HS-27A (cell line): ENCODE measurements around the gene TLX2.

Experiments used
- DNase-seq: peaks from one replicate; pipeline ENCODE4 v3.0.0-alpha.2; 2012; ENCODE audit warnings: low read depth, missing footprints

The TLX2 gene

DNA sequence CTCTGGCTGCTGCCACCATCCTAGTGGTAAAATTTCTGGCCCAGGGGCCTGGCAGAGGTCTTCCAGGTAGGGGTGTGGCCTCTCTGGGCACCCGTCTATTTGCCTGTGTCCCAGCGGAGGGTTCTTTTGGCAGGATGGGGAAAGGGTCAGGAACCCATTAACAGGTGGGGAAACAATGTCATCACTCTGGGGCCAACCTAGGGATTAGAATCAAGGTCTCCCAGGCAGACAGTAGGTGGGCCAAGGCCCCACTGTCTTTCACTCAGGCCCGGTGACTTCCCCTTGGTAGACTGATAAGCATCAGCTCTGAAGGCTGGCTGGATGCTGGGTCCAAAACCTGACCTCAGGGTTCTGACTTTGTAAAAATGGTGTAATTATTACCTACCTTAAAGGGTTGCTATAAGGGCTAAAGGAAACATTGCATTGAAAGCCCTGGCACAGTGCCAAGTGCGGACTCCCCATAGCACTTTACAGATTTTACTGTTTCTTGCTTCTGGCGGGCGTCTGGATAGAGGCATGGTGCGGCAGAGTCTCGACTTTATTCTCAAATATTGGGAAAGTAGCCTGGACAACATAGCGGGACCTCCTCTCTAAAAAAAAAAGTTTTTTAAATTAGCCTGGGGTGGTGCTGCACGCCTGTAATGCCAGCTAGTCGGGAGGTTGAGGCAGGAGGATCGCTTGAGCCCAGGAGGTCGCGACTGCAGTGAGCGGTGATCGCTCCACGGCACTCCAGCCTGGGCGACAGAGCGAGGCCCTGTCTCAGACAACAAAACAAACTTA is 17.1 kb upstream of the TLX2 start:
- no peak for DNase-seq

DNA sequence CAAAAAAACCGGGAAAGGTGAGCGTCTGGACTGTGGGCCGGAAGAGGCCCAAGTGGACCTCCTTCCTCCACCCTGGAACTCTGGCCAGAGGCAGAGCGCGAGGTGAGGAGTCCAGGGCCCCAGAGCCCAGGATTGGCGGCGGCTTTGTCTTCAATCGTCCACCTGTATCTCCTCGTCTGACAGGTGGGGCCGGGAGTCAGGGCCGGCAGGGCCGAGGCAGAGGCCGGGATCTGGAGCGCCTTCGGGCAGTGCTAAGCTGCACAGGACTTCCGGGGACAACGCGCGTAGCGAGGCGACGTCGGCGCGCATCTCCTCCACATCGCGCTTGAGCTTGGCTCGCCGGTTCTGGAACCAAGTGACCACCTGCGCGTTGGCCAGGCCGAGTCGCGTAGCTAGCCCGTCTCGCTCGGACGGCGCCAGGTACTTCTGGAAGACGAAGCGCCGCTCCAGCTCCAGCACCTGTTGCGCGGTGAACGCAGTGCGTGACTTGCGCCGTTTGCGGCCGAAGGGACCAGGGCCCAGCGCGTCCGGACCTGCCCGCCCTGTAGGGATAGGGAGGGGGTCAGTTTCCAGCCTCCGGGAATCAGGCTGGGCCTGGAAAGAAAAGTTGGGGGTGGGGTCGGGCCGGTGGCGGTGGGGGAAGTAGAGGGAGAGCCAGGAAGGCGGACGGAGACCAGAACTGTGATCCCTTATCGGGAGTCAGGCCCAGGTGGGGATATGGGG is 16.3 kb upstream of the TLX2 start:
- DNase-seq: no peak

- no peak for DNase-seq
These were observed 15.6 kb upstream of the TLX2 start for GRCh38 chr2:74498500-74499266.

DNA sequence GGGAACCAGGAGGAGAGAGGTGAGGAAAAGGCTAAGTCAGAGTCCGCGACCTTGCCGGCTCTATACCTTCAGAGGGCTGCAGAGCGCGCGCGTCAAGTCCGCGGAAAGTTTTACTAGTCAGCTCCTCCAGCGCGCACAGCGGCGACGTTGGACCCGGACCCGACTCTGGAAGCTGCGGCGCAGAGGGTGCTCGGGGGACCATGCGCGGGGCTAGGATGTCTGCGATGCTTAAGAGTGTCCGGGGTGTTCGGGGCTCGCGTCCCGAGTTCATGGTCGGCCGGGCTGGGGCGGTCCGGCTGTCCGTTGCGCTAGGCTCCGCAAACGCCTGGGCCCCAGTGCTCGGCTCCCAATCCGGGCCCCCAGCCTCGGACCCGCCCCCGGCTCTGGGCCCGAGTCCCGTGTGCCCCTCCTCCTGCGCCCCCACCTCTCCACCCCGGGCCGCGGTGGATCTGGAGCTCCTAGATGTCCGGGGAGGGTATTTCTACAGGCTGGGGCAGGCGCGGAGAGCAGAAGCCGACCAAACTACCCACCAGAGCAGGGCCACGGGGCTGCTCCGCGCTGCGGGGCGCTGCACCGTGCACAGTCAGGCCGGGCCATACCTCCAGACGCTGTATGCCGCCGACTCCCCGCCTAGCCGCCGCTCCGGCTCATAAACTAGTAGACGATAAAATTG is 14.8 kb upstream of the TLX2 start, which contains the start of gene LBX2:
TSS of gene LBX2 (minus strand) at position 337 of the 673 bp plus-strand sequence. CDS start at position 271, 66 bp downstream.
- DNase-seq: no peak

- DNase-seq: no peak
These were observed 14.2 kb upstream of the TLX2 start for GRCh38 chr2:74499940-74500577.

DNA sequence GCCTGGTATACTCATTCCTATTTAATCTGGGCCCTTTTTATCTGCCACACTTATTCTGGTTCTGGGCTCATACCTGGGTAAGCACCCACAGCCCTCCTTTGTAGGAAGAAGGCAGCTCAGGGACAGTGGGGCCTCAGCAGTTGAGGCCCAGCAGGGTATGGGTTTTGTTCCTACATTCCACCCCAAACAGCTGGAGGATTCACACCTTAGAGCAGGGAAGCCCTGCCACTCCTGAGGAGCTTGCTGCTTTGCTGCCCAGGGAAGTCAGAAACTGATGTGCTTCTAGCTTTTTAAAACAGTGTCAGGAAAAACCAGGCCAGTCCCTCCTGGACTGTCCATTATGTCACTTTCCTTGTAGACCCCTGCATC is 13.7 kb upstream of the TLX2 start:
- no peak for DNase-seq

DNA sequence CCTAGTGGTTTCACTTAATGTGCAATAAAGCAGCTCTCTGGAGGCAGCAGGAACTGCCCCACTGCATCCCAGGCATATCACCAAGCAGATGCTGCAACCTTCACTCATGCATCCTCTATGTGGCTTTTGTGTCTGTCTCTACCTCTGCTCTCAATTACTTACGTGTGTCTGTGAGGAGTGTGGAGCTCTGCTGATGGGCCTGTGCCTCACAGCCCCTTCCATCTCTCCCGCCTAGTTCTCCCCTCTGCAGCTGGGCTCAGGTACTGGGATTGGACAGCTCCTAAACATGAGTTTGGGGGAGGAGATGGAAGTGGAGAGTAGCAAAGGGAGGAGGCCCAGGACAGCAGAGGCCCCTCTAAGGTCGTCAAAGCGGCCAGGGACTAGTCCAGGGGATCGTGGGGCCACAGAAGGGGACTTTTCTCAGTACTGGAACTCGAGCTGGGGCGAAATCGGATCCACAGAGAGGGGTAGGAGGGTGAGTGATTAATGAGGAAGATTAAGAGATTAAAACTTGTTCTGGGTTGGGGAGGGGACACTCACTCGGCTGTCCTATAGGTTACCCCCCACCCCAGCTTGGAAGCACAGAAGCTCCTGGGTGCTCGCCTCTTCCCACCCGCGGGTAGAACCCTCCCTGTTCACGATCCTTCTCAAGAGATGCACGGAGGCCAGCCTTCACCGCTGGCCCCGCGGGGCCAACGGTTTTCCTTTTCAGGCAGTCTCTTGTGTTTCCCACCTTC is 12.7 kb upstream of the TLX2 start:
- no peak for DNase-seq

DNA sequence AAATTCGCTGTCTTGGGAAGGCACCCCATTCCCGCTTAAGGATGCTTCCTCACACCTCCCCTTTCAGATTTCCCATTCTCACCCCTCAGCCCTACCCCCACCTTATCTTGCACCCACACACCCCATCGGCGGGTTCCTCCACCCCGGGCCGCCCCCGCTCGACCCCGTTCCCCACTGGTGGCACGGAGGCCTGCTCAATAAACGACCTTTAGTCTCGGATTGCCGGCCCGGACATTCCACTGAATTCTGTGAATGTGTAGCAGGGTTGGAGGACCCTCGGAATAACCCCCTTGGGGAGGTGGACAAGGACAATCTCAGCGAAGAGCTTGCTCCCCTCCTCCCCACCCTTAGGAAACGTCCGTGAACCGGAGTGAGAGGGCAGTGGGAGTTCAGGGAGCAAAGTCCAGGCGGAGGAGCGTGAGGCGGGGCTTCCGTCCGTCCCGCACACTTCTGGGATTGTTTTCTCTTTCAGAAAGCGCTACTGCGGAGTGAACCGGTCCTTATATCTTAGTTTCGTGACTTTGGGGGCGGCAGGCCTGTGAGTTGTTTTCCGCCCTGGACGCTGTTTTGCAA is 12.0 kb upstream of the TLX2 start:
- no peak for DNase-seq

DNA sequence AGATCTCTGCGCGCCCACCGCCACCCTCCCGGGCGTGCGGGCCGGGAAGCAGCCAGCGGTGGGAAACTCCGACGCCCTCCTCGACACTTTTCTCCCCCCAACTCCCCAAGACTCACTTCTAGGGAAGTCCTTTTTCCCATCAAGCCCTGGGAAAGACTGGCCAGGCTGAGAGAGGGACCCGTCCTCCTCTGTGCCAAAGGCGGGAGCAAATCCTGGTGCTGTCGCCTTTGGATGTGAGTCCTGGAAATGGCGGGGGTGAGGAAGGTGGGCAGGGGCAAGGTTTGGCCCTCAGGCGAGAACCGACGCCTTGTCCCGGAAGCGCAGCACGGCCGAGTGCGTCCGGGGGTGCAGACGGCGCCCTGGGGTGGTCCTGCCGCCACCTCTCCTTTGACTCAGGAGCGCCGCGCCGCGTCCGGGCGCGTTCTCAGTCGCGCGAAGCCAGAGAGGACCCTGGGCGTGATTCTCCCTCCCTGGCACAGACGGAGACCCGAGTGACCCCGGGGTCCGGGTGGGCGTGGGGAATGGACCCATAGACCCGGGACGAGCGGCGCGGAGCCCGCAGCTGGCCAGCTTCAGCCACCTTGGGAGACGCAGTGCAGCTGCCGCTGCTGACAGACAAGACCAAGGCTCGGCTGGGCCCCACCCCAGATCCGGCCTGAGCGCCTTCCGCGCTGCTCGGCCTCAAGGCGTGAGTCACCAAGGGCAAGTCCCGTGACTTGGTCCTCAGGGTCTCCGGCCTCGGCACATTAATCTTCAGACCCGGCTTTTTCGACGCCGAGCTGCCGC is 11.3 kb upstream of the TLX2 start:
- peak; percentile 77 for DNase-seq

GRCh38 chr2:74503506-74504475 is 10.5 kb upstream of the TLX2 start:
- no peak for DNase-seq

GRCh38 chr2:74504591-74504990 is 9.7 kb upstream of the TLX2 start:
- no peak for DNase-seq

GRCh38 chr2:74505448-74506246 is 8.6 kb upstream of the TLX2 start:
- DNase-seq: no peak

DNA sequence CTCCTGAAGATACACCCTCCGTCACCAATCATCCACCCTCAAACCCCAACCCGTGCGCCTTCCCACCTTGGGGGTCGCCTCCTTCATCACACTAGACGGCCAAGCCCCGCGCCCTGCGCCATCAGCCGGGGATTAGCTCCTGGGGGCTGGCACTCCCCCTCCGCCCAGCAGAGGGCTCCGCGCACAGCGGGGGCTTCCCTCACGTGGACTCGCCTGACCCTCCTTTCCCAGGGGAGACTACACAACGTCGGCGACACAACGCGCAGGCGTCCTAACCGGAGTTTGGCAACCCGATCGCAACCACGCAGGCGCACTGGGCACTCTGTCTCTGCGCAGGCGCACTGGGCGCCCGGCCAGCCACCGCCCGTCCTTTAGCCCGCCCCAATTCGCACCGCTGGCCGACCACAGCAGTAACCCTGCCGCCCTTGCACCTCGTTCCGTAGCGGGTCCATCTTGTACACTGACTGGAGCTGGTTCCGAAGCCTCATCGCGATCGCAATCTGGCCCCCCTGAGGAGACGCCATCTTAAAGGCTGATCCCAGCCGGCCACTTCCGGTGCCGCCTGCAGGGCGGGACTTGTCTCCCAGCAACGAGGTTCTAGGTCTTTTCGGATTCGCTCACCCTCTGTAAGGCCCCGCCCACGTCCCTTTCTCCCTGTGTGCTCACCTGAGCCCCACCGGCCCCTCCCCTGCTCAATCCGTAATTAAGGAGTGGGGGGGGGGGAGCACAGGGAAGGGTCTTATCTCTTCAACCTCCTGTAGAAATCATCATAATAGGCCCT is 6.9 kb upstream of the TLX2 start, which contains the start of gene PCGF1:
TSS of gene PCGF1 (minus strand) at position 551 of the 781 bp plus-strand sequence. CDS start at position 524, 27 bp downstream.
- peak; percentile 98 for DNase-seq

GRCh38 chr2:74507926-74508520 is 6.2 kb upstream of the TLX2 start:
- no peak for DNase-seq

GRCh38 chr2:74510272-74510671 is 4.0 kb upstream of the TLX2 start:
- no peak for DNase-seq
